HG03175 (cell line): Measurements from ENCODE around the gene DCLK2.

Experiments
- ATAC-seq: cut with Tn5 transposase; IDR thresholded peaks from one replicate; pipeline ENCODE4 v1.9.1; 2021; ENCODE audit warnings: mild to moderate bottlenecking, moderate library complexity; ENCODE audit not compliant: unreplicated experiment

Gene DCLK2

DNA sequence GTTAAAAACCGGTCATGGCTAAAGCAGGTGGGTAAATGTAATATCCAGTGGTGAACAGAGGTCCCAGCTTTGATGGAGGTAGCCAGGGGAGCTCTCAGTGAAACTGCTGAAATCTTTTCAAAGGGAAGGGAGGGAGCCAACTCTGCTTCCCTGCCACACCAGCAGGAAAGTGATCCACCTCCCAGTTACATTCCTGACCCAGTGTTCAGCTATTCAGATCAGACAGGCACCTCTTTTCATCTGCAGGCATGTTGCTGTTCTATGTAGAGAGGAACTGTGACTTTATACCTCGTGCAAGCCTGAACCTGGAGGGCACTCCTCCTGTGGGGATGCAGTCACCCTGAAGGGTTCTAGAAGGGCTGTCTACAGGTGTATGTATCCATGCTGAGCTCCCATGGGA, 37.6 kb downstream of the DCLK2 start:
- ATAC-seq = no peak

DNA sequence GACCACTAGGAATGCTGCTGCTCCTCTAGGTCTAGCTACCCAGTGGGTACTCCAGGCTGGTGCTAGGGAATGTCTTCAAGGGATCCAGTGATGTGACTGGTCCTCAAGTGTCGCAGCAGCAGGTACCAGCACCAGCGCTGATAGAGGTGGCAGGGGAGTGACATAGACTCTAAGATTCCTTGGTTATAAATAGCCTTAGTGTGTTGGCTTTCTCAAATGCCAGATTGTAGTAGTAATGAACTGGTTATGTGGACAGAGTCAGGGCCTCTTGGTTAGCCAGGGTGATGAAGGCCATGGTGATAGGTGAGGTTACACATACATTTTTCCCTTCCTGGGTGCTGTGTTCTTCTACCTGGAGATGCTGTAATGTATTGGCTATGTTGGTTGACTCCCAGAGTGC, 38.3 kb downstream of the DCLK2 start:
- no peak for ATAC-seq

DNA sequence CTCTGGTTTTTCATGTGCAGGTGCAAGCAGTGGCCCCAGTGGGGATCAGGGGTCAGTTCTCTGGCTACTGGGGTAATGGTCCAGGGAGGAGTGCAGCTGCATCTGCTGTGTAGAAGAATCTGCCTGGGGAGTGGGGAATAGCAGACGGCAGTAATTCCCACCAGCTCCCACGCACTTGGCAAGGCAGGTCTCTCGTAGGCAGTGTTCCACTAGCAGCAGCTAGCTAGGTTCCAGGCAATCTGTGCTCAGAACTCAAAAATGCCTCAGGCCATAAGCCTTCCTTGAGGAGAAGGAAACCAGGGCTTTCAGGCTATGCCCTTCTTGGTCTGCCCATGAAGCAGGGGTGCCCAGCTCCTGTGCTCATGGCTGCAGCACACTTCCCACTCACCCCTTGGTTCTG, 38.8 kb downstream of the DCLK2 start:
- no peak for ATAC-seq

DNA sequence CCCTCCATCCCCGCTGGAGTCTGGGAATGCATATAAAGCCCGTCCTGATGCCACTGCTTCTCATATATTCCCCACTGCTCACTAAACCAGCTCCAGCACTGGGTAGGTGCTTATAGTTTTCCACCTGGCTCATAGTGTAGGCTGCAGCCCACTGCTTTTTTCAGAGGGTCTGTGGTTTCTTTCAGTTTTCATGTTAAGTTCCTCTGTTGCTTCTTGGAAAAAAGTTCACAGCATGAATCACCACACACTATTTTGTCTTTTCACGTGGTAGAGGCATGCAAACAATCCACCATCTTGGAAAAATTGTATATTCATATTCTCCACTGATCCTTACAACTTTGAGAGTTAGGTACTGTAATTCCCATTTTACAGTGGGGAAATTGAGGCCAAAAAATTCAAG, 39.4 kb downstream of the DCLK2 start:
- no peak for ATAC-seq

DNA sequence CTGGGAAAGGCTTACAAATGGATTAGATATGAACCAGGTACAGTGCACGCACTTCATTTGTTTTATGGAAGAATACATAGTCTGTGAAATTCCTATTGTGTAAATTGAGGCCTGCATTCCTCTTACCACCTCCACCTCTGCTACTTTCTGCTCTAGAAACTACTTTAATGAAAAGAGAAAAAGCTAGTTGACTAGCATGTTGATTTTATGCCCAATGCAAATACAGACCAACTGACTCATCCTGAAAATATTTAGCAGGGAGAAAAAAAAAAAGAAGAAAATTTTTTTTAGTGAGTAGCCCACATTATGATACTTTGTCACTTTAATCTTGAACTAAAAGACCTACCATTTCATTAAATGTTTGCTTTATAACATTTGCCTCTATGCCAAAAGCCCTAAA, 41.2 kb downstream of the DCLK2 start:
- ATAC-seq = no peak

DNA sequence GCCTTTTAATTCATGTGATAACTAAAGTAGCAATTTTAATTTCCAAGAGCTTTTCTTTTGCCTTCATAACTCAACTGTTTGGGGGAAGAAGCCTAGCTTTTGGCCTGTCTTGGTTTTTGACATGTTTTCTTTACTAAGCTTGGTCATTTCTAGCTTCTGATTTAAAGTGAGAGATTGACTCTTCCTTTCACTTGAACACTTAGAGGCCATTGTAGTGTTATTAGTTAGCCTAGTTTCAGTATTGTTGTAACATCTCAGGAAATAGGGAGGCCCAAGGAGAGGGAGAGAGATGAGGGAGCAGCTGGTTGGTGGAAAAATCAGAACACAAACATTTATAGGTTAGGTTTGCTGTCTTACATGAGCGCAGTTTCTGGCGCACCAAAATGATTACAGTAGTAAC, 44.8 kb downstream of the DCLK2 start:
- no peak for ATAC-seq

DNA sequence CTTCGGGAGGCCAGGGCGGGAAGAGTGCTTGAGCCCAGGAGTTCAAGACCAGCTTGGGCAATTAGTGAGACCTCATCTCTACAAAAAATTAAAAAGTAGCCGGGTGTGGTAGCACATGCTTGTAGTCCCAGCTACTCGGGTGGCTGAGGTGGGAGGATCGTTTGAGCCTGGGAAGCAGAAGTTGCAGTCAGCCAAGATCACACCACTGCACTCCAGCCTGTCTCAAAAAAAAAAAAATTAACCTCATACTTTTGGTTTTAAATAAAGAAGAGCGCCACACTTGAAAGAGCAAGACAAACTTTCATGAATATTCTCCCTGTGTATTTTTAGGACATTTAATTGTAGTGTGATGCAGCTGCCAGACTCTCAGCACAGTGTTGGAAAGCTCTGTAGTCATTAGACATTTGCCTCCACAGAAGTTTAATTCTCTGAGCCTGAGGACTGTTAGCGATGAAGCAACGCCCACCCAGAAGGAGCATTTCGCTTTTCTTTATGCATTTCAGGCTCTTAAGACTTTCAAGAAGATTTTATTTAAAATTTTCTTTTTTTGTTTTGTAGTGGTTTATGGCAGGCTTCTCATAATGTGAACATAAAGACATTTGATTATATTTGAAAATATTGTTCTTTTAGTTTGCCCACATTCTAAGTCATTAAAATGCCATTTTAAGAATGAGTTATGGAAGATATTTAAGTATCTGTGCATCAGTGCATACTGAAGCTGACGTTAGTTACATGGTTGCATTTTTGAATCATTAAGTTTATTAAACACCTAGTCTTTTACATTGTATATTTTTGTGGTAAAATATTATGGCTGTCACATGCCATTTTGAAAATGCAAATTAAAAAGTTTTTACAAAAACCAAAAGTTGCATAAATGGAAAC, 45.8 kb downstream of the DCLK2 start:
- ATAC-seq = no peak

DNA sequence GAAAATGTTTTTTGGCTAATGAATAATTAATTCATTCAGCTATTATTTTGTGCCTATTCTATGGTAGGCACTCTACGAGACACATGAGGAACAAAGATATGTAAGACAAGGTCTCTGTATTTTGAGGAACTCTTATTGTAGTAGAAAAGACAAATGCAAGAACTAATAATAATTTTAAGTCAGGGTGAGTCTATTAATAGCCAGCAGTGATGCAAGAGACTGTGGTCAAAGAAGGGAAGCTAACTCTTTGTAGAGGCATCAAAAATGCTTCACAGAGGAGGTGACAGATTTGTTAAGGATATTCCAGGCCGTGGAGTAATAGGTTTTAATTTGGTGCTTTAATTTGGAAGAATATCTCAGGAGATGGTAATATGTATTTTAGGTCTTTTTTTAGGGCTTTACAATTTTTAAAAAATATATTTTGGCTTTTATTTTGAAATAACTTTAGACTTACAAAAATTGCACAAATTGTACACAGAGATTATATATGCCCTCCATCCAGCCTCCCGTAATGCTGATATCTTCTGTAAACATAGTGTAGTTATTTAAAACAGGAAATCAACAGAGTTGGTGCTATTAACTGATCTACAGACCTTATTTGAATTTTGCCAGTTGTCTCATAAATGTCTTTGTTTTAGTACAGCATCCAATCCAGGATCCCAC, 48.1 kb downstream of the DCLK2 start:
- ATAC-seq = no peak

DNA sequence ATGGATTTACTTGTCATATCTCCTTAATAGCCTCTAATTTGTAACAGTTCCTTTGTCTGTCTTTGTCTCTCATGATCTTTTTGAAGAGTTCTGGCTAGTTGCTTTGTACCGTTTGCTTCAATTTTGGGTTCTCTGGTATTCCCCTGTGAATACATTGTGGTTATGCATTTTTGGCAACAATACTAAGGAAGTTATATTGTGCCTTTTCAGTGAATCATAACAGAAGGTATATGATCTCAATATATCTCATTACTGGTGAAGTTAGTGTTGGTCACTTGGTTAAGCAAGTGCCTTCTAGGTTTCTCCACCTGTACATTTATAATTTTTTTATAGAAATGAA, 48.6 kb downstream of the DCLK2 start:
- no peak for ATAC-seq

DNA sequence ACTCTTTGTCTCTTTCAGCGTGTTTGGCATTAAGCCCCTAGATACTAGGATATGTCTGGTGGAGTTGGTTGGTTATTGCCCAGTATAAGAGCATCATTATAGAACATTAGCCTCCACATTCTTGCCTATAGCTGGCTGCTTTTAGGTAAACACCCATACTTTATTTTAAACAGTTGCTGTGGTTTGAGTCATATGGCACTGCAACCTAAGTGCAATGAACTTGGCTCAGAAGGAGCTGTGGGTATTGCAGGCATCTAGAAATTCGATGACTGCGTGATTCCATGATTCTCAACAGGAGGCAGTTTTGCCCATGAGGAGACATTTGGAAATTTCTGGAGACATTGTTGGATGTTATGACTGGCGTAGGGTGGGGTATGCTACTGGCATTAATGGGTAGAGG, 49.5 kb downstream of the DCLK2 start:
- ATAC-seq = no peak

DNA sequence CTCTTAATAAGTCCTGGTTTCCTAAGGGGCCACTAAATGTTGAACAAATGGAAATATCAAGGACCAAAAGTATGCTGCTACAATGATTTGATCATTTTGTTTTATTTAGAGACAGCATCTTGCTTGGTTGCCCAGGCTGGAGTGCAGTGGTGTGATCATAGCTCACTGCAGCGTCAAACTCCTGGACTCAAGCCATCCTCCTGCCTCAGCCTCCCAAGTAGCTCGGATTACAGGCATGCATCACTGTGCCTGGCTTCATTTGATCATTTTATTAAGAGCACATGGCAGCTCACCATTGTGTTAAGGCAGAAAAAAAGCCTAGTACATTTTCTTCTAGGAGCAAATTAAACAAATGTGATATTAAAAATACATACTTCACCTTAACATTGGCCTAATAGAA, 52.7 kb downstream of the DCLK2 start:
- no peak for ATAC-seq

DNA sequence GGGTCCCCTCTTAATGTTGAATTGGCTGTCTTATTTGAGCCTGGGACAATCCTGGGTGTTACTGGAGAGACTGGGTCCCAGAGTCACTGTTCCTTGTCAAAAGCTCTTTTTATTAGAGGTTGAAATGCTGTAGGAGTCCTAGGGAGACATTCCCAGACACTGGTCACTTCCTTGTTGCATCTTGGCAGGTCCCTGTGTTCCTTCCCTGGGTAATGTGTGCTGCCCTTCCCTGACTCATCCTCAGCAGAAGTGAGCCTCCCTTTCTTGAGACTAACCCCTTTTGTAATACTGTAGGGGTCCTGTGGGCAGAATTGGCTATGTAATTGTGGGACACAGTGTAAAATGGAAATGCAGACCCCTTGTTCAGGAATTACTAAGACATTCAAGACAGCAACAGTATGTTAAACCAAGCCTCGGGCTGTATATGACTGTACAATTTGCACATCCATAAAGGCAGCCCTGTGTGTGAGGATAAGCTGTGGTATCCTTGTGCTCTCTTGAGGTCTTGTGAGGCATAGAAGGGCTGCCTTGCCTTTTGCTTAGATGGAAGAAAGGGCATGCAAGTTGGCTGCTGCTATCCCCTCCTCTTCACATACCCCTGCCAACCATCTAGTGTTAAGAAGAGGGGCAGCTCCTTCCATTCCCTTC, 53.5 kb downstream of the DCLK2 start:
- no peak for ATAC-seq

DNA sequence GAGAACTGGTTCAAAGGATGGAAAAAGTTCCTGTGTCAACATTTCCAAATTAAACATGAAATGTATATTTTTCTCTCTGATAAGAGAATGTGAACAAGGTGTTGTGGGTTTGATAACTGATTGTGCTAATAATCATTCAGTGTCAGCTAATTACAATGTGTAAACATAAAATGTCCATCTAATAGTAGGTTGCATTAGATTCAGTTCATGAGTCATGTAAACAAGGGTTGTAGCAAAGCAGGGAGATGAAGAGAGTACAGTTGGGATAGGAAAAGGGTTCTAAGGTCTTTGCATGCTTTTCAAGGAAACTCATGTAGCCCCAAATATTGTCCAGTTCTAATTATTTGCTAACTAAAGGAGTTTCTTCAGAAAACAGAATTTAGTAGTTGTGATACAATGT, 55.4 kb downstream of the DCLK2 start:
- ATAC-seq = no peak

DNA sequence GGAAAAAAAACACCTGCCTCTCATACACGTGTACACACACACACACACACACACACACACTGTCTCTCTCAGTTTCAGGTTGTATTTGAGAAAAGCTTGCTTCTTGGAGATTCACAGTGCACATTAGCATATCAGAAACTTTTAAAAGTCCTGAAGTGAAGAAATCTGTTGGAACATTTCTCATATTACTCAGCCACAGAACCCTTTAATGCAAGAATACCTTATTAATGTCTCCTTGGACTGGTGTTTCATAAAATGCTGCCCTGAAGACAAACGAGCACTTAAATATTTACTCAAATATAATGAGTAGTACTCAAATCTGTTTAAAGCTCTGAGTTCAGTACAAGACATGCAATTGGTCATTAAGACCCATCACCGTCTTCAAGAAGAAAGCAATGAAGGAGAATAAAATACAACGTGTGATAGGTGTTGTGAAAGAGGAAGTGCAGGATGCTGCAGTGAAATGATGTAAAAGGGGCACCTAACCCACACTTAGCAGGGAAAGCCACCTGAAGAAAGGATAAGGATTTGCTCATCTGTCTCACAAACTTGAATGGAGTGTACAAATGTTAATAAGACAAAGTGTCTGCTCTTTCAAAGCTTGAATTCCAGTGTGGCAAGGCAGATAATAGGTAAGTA, 57.0 kb downstream of the DCLK2 start:
- ATAC-seq = no peak

DNA sequence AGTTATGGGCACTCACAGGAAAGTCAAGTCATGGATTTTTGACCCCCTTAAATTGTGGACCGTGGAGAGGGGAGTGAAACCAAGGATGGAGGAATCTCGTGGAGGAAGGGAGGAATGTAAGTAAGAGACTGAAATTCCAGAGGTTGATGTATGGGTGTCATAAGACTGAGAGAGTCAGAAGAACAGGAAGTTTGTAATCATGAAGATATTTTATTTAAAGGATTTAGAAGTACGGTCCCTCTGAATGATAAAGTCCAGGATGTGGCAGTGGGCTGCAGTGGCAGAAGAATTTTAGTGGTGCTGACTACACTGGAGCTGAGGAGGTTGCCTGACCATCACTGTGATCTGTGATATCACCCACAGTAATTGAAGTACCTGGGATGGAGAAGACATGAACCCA, 57.8 kb downstream of the DCLK2 start:
- no peak for ATAC-seq

DNA sequence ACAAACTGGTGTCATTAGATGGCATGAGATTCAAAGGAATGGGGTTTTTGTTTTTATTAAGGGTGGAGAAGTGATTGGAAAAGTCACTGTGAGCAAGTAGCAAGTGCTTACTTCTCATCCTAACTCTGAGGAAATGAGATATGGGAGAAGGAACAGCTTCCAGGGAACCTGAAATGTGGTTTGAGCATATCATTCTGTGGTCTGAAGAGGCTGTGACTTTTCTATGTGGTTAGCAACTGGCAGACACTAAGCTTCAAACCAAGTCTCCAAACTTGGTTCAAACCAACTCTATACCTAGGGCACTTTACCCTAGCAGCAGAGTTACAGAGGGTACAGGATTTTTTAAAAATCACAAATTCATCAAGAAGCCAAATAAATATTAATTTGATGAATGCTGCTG, 58.2 kb downstream of the DCLK2 start:
- no peak for ATAC-seq

DNA sequence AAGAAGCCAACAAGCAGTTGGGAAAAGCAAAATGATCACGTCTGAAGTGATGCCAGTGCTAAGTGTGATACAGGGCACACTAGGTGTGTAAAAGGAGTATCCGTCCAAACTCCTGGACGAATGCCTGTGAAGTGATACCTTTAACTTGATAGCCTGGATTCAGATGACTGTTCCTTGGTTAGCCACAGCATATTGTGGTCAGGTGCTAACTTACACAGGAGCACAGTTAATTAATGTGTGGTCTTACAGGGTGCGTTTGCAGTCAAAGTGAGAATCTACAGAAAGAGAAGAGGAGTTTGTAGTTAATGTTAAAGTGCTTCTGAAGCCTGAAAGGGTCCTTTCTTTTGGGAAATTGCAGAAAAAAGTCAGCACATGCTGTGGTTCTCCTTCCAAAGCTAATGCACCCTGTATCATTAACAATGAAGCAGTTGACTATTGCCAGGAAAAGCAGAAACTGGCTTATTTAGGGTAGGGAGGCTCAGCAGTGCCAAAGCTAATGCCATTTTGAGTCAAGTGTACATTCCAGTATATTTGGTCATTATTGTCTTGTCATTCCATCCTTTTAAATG, 61.1 kb downstream of the DCLK2 start:
- no peak for ATAC-seq

DNA sequence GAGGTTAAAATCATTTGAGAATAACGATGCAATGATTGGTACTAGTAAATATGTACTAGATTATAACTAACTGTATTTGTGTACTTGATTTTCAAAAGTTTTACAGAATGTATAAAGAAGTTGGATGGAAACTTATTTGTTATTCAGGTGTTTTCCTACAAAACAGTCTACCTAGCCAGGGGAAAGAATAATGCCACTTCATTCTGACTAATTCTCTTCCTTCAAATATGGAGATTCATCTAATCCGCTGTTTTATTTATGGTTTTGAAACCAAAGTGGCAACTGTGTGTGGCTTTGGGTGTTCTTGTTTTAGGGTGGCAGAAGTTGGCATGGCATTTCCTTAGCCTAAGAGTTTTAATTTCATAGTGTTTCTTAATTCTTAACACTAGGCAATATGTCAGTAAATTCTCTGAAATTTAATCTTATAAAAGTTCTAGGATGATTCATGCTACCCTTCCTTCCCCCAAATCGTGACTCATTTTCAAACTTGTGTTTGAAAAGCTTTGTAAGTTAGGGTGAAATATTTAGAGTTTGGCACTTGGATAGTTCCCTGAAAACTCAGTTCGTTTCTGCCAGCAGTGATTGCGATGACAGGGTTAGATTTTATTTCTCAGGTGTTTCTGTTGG, 62.6 kb downstream of the DCLK2 start:
- ATAC-seq = no peak

DNA sequence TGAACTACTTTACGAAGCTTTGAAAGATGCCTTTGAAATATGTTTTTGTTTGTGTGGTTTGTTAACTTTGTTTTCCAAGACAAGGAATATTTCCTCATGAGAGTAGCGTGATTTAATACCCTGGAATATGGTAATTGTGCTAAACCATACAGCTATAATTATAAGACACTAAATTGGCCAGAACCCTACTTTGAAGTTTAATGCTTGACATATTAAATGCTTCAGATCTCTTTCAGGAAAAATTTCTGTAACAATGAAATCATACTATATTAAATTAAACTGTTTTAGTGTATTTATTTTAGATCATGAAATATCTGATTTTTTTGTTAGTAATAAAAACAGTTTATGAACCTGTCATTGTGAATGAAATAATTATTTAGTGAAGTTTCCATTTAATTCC, 63.5 kb downstream of the DCLK2 start:
- ATAC-seq = no peak

DNA sequence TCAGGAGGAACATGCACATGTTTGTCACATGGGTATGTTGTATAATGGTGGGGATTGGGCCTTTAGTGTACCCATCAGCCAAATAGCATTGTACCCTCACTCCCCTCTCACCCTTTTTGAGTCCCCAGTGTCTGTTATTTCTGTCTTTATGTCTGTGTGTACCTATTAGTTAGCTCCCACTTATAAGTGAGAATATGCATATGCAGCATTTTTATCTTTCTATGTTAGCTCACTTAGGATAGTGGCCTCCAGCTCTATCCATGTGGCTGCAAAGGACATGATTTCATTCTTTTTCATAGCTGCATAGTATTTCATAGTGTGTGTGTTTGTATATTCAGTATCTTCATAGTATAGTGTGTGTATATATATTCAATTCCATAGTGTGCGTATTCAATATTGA, 64.6 kb downstream of the DCLK2 start:
- no peak for ATAC-seq
